DOHH2 (cell line): Measurements from ENCODE around the gene ARL8A.

Experiments used
- H3F3A ChIP-seq: fragments of 200-600 bp; sonication (generic), shearing (Covaris generic); 2 replicates; pipeline ENCODE4 v1.6.0; 2016; ENCODE audit warnings: antibody characterized with exemption, mild to moderate bottlenecking; ENCODE audit not compliant: control insufficient read depth, insufficient read depth
- H3K27ac ChIP-seq: fragments of 200-600 bp; sonication (generic); 2 replicates; pipeline ENCODE4 v1.5.1; 2014; ENCODE audit warnings: low read depth, mild to moderate bottlenecking, low read length, moderate library complexity
- H3K27me3 ChIP-seq: fragments of 200-600 bp; sonication (generic); 2 replicates; pipeline ENCODE4 v1.6.1; 2014; ENCODE audit warnings: mild to moderate bottlenecking, low read length, mixed read lengths; ENCODE audit not compliant: control insufficient read depth
- H3K36me3 ChIP-seq: fragments of 200-600 bp; sonication (generic); 2 replicates; pipeline ENCODE4 v1.6.1; 2014; ENCODE audit warnings: mild to moderate bottlenecking, low read length, moderate library complexity, mixed read lengths; ENCODE audit not compliant: control insufficient read depth
- H3K4me1 ChIP-seq: fragments of 200-600 bp; sonication (generic); 2 replicates; pipeline ENCODE4 v1.6.1; 2014; ENCODE audit warnings: mild to moderate bottlenecking, low read length, mixed read lengths; ENCODE audit not compliant: control insufficient read depth
- H3K4me2 ChIP-seq: fragments of 200-600 bp; sonication (generic); 2 replicates; pipeline ENCODE4 v1.6.0; 2014; ENCODE audit warnings: mild to moderate bottlenecking, low read length, moderate library complexity
- H3K4me3 ChIP-seq: fragments of 200-600 bp; sonication (generic); 2 replicates; pipeline ENCODE4 v1.5.1; 2014; ENCODE audit warnings: mild to moderate bottlenecking, low read length, mixed read lengths
- H3K79me2 ChIP-seq: fragments of 200-600 bp; sonication (generic); 2 replicates; pipeline ENCODE4 v1.6.1; 2014; ENCODE audit warnings: mild to moderate bottlenecking, low read length, mixed read lengths; ENCODE audit not compliant: control insufficient read depth
- H3K9me2 ChIP-seq: fragments of 200-600 bp; sonication (generic); replicated peaks from 2 replicates; pipeline ENCODE4 v1.6.1; 2014; ENCODE audit warnings: mild to moderate bottlenecking, low read length, mixed read lengths; ENCODE audit not compliant: control insufficient read depth
- H3K9me3 ChIP-seq: fragments of 200-600 bp; sonication (generic); 2 replicates; pipeline ENCODE4 v1.6.1; 2014; ENCODE audit warnings: antibody characterized with exemption, low read length, mixed read lengths; ENCODE audit not compliant: control insufficient read depth, insufficient read depth
- H4K20me1 ChIP-seq: fragments of 200-600 bp; sonication (generic); 2 replicates; pipeline ENCODE4 v1.6.0; 2014; ENCODE audit warnings: low read depth, mild to moderate bottlenecking, antibody characterized with exemption, low read length, moderate library complexity; ENCODE audit not compliant: control insufficient read depth, insufficient read depth
- EZH2phosphoT487 ChIP-seq: fragments of 200-600 bp; sonication (generic); IDR thresholded peaks from 2 replicates; pipeline ENCODE4 v1.6.1; 2017; ENCODE audit warnings: borderline replicate concordance, mild to moderate bottlenecking, antibody characterized with exemption, low read length, moderate library complexity, mixed read lengths
- TF ChIP-seq, protein P1 (sequence below): fragments of 200-600 bp; sonication (generic); IDR thresholded peaks from one replicate; pipeline ENCODE4 v1.5.1; 2014; ENCODE audit warnings: antibody characterized with exemption, mild to moderate bottlenecking, low read depth, low read length; ENCODE audit not compliant: poor library complexity, severe bottlenecking

ARL8A gene

GRCh38 chr1:202129453-202130296 lies 14.9 kb downstream of the ARL8A start:
- Histone ChIP-seq H4K20me1 (no peaks in the 10 kb centered on the region), H3K9me3 (no peaks in the 10 kb centered on the region), H3K4me1 (no peaks in the 10 kb centered on the region), H3K79me2 (no peaks in the 10 kb centered on the region), H3K36me3 (peaks cover 16% of the 10 kb centered on the region), H3F3A (no peaks in the 10 kb centered on the region), H3K4me3 (no peak overlapping the region), H3K27ac (no peak overlapping the region), H3K27me3 (0 out of 2 replicates have a peak, but pooled peaks cover 3% of the 10 kb centered on the region), H3K9me2 (no peaks in the 10 kb centered on the region), H3K4me2 (no peak overlapping the region)
- TF ChIP-seq, protein P1, sequence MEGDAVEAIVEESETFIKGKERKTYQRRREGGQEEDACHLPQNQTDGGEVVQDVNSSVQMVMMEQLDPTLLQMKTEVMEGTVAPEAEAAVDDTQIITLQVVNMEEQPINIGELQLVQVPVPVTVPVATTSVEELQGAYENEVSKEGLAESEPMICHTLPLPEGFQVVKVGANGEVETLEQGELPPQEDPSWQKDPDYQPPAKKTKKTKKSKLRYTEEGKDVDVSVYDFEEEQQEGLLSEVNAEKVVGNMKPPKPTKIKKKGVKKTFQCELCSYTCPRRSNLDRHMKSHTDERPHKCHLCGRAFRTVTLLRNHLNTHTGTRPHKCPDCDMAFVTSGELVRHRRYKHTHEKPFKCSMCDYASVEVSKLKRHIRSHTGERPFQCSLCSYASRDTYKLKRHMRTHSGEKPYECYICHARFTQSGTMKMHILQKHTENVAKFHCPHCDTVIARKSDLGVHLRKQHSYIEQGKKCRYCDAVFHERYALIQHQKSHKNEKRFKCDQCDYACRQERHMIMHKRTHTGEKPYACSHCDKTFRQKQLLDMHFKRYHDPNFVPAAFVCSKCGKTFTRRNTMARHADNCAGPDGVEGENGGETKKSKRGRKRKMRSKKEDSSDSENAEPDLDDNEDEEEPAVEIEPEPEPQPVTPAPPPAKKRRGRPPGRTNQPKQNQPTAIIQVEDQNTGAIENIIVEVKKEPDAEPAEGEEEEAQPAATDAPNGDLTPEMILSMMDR: no peak
- TF ChIP-seq EZH2phosphoT487: no peak

GRCh38 chr1:202127836-202128622 lies 16.5 kb downstream of the ARL8A start:
- Histone ChIP-seq H3K27ac (no peak overlapping the region), H3K4me2 (no peak overlapping the region), H4K20me1 (no peaks in the 10 kb centered on the region), H3K9me2 (no peaks in the 10 kb centered on the region), H3K9me3 (no peaks in the 10 kb centered on the region), H3K4me1 (no peaks in the 10 kb centered on the region), H3K4me3 (no peak overlapping the region), H3K79me2 (no peaks in the 10 kb centered on the region), H3K27me3 (peaks cover 9% of the 10 kb centered on the region), H3K36me3 (peaks cover 4% of the 10 kb centered on the region; the same call in 1 of the 2 replicates), H3F3A (no peaks in the 10 kb centered on the region)
- TF ChIP-seq, protein P1: no peak
- TF ChIP-seq EZH2phosphoT487: no peak

- TF ChIP-seq, protein P1: no peak
- no peak for TF ChIP-seq EZH2phosphoT487
- Histone ChIP-seq H3K4me1 (no peaks in the 10 kb centered on the region), H3K27ac (no peak overlapping the region), H3K79me2 (no peaks in the 10 kb centered on the region), H3K36me3 (no peaks in the 10 kb centered on the region; the same call in 1 of the 2 replicates), H3K27me3 (peaks cover 9% of the 10 kb centered on the region), H4K20me1 (no peaks in the 10 kb centered on the region), H3K9me3 (no peaks in the 10 kb centered on the region), H3K4me3 (no peak overlapping the region), H3K9me2 (no peaks in the 10 kb centered on the region), H3K4me2 (no peak overlapping the region), H3F3A (no peaks in the 10 kb centered on the region)
These were observed 17.5 kb downstream of the ARL8A start for GRCh38 chr1:202127061-202127460.
